ENCODE results near the gene LIN7B. TPM values are rescaled to one million over a fixed set of nuclear protein-coding genes. Genes with fewer than 3 reads are reported as not detected.

Gene LIN7B
- total RNA-seq, 1 donor from 2014 or later, result 5.8 TPM

GRCh38 chr19:49081273-49081672, 32.9 kb upstream of the LIN7B start:
- no peak overlapping the region for H3K4me3 ChIP-seq (ENCODE audit: low read depth, low read length)
- no peaks in the 10 kb centered on the region for H3K36me3 ChIP-seq (ENCODE audit: control insufficient read depth, insufficient read depth, low read length)
- TF ChIP-seq, protein P1, sequence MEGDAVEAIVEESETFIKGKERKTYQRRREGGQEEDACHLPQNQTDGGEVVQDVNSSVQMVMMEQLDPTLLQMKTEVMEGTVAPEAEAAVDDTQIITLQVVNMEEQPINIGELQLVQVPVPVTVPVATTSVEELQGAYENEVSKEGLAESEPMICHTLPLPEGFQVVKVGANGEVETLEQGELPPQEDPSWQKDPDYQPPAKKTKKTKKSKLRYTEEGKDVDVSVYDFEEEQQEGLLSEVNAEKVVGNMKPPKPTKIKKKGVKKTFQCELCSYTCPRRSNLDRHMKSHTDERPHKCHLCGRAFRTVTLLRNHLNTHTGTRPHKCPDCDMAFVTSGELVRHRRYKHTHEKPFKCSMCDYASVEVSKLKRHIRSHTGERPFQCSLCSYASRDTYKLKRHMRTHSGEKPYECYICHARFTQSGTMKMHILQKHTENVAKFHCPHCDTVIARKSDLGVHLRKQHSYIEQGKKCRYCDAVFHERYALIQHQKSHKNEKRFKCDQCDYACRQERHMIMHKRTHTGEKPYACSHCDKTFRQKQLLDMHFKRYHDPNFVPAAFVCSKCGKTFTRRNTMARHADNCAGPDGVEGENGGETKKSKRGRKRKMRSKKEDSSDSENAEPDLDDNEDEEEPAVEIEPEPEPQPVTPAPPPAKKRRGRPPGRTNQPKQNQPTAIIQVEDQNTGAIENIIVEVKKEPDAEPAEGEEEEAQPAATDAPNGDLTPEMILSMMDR (IDR thresholded peaks at IDR 0.05; ENCODE audit: insufficient read depth, low read length, poor library complexity, severe bottlenecking), result no peak
- no peak for DNase-seq (ENCODE audit: low read depth)
- H3K27me3 ChIP-seq (ENCODE audit: control insufficient read depth, insufficient read depth, low read length), result no peaks in the 10 kb centered on the region

GRCh38 chr19:49084206-49085019, 29.8 kb upstream of the LIN7B start:
- TF ChIP-seq, protein P1 (IDR thresholded peaks at IDR 0.05; ENCODE audit: insufficient read depth, low read length, poor library complexity, severe bottlenecking), result no peak
- no peaks in the 10 kb centered on the region for H3K27me3 ChIP-seq (ENCODE audit: control insufficient read depth, insufficient read depth, low read length)

GRCh38 chr19:49085020-49085867, 28.9 kb upstream of the LIN7B start, which contains the start of gene SNRNP70:
Gene SNRNP70, plus strand, starts transcription at chr19:49085451. Its CDS starts 964 bp downstream, at chr19:49086415.
- peak; percentile 91 for DNase-seq (ENCODE audit: low read depth)
- H3K4me3 ChIP-seq (ENCODE audit: low read depth, low read length), result peak within 1 kb of the TSS; percentile 98
- TF ChIP-seq, protein P1 (IDR thresholded peaks at IDR 0.05; ENCODE audit: insufficient read depth, low read length, poor library complexity, severe bottlenecking), result no peak
- peaks cover 2% of the 10 kb centered on the region for H3K36me3 ChIP-seq (ENCODE audit: control insufficient read depth, insufficient read depth, low read length)
- no peaks in the 10 kb centered on the region for H3K27me3 ChIP-seq (ENCODE audit: control insufficient read depth, insufficient read depth, low read length)

More at GRCh38 chr19:49084206-49085019, 29.8 kb upstream of the LIN7B start:
- Histone ChIP-seq H3K36me3 (ENCODE audit: control insufficient read depth, insufficient read depth, low read length) (peaks cover 2% of the 10 kb centered on the region), H3K4me3 (ENCODE audit: low read depth, low read length) (peak overlapping the region; percentile 36)
- DNase-seq (ENCODE audit: low read depth), result no peak

GRCh38 chr19:49085868-49086232, 28.3 kb upstream of the LIN7B start:
- H3K36me3 ChIP-seq (ENCODE audit: control insufficient read depth, insufficient read depth, low read length), result peaks cover 2% of the 10 kb centered on the region
- H3K27me3 ChIP-seq (ENCODE audit: control insufficient read depth, insufficient read depth, low read length), result no peaks in the 10 kb centered on the region
- peak overlapping the region; percentile 98 for H3K4me3 ChIP-seq (ENCODE audit: low read depth, low read length)
- TF ChIP-seq, protein P1 (IDR thresholded peaks at IDR 0.05; ENCODE audit: insufficient read depth, low read length, poor library complexity, severe bottlenecking), result no peak
- no peak for DNase-seq (ENCODE audit: low read depth)

DNA sequence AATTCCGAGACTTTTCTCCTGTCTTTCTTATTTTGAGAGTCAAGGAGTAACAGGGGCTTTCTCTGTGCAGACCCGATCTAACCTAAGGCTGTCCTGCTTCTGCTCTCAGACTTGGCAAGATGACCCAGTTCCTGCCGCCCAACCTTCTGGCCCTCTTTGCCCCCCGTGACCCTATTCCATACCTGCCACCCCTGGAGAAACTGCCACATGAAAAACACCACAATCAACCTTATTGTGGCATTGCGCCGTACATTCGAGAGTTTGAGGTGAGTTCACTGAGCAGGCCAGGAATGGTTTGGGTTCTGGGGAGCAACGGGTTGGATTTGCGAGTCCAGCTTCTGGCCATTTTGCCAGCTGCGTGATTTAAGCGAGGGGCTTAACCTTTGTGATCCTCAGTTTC, 27.9 kb upstream of the LIN7B start:
- Histone ChIP-seq H3K36me3 (ENCODE audit: control insufficient read depth, insufficient read depth, low read length) (peaks cover 2% of the 10 kb centered on the region), H3K27me3 (ENCODE audit: control insufficient read depth, insufficient read depth, low read length) (no peaks in the 10 kb centered on the region), H3K4me3 (ENCODE audit: low read depth, low read length) (peak overlapping the region; percentile 98)
- no peak for DNase-seq (ENCODE audit: low read depth)
- TF ChIP-seq, protein P1 (IDR thresholded peaks at IDR 0.05; ENCODE audit: insufficient read depth, low read length, poor library complexity, severe bottlenecking), result no peak
